DMS153 treated with DMSO at 0.1 percent for 48 hours (cell line): ENCODE measurements around the gene VPS72.
"Not testable (repeated sequence)": the region's sequence is repeated elsewhere in the genome, so short reads cannot be mapped to it uniquely, and the experiment has no call there.

Experiments used
- DNase-seq: peaks from one replicate; lab custom pipeline; 2025; ENCODE audit not compliant: unreplicated experiment; lab: John Stamatoyannopoulos, UW

VPS72 gene, protein sequence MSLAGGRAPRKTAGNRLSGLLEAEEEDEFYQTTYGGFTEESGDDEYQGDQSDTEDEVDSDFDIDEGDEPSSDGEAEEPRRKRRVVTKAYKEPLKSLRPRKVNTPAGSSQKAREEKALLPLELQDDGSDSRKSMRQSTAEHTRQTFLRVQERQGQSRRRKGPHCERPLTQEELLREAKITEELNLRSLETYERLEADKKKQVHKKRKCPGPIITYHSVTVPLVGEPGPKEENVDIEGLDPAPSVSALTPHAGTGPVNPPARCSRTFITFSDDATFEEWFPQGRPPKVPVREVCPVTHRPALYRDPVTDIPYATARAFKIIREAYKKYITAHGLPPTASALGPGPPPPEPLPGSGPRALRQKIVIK

DNA sequence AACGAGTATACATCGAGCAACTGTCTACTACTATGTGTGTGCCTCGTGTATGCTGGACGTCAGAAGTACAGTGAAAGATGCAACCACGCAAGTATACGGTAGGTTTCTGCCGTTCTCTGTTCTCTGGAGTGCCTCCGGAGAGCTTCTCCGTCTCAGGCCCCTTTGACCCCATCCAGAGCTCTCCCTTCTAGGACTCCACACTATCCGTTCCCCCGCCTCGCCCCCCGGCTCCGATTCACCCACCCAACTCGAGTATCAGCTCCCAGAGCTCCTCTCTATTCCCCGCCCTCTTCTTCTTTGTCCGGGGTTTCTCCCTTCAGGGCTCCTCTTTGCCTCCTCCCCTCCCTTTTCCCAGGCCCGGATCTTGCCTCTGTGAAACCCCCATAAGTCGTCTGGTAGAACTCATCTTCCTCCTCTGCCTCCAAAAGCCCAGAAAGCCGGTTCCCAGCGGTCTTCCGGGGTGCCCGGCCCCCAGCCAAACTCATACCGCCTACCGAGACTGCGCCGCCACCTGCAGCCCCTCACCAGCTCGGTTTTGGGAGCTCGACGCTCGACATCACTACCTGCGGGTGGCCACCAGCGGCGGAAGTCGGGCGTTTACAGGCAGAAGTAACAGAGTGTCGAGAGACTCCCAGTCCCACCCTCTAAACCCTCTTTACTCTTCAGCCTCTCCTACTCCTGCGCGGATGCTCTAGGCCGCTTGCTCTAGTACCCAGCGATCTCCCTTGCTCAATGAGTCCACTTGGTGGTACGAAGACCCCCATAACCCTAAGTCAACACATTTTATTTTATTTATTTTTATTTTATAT is at the start of gene VPS72:
VPS72 (minus strand) TSS at position 561 of the 809 bp plus-strand sequence; CDS start at position 485, 76 bp downstream.
- DNase-seq, result peak; percentile 94

DNA sequence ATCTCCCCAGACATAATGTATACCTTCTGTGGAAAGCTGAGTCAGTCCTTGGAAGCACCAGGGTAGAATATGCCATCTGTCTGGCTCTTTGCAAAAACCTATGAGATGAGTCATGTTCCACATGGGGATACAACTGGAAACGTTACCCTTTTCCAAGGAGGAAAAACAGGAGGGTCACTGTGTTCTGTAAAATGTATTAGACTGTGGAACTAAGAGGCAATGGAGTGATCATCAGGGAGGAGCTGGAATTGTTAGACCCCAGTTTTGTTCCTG is 48.4 kb upstream of the VPS72 start:
- no peak for DNase-seq

DNA sequence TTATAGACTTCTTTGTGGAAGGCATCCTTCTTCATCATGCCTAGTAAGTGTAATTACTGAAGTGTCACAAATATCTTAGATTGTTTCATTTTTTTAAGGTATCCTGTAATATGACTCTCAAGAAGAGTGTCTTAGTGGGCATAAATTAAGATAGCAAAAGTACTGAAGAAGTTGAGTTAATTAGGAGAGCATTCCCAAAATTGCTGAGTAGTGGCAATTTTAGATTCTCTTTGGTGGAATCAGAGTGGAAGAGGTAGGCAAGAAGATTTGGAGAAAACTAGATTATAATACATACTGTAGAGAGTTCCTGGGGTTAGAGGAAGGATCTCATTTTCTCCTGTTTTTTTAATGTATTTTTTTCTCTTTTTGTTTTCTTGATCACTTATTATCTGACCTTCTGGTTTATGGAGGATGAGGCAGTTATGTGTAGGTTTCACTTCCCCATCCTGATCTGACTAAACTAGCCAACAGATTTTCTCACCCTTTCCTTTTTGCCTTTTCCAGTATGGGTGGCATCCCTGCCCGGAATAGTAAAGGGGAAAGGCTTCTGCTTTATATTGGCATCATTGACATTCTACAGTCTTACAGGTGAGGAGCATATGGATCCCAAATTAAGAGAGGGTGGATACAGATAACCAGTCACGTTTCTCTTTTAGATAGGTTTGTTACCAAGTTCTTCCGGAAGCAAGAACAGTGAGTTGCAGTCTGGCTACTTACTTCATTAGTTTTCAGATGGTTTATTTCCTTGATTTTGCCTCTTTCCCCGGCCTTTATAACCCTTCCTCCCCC is 47.9 kb upstream of the VPS72 start:
- no peak for DNase-seq

DNA sequence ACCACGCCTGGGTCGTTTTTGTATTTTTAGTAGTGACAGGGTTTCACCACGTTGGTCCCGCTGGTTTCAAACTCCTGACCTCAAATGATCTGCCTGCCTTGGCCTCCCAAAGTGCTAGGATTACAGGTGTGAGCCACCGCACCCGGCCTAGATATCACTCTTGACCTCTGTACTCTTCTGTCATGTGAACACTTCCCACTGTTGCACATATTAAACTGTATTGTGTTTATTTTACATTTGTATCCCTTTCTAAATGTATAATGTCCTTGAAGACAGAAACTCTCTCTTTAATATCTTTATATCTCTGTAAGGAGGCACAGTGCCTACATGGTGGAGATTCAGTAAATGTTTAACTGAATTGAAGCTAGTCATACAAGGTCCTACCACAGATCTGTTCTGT is 45.2 kb upstream of the VPS72 start:
- DNase-seq, result no peak

DNA sequence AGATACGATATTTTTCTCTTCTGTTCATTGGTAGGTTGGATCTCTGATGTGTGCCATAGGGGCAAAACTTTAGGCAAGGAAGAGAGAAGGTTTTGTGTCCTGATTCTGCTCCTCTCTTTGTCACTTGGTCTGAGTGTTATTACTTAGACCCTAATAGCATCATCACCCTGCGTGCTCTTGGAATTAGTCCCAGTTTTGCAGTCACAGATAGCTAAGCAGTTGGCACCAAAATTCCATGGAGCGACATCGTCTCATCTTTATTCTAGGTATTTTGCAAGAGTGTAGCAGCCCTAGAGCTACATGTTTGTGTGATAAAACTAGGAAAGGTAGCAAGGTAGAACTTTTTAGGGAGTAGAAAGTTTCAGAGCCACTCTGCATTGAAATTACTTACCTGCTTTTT is 32.1 kb upstream of the VPS72 start:
- no peak for DNase-seq

DNA sequence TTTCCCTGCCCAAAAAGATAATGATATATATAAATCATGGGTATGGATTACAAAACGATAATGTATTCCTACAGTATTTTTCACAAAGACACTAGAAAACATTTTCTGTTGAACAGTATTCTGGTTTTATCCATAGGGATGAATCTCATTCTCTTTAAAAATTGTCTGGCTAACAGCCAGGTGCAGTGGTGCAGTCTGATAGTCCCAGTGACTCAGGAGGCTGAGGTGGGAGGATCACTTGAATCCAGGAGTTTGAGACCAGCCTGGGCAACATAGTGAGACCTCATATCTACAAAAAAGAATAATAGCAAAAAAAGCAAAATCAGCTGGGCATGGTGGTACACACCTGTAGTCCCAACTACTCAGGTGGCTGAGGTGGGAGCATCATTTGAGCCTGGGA is 31.6 kb upstream of the VPS72 start:
- no peak for DNase-seq

DNA sequence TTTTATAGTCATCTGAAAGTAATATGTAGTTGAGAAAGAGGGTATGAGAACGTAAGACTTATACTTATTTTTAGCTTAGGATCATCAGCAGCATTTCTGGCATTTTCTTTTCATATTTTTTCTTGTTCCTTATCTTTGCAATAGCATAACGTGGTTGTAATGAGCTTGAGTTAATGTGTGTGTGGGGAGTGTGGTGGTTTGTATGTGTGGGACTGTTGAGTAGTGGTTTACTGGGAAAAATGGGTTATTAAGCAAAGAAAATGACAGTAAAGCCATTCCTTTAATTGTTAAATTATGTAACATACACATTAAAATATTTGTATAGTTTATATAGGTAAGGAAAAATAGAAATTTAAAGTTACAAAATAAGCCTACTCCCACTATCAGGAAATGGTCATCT is 23.6 kb upstream of the VPS72 start:
- no peak for DNase-seq

DNA sequence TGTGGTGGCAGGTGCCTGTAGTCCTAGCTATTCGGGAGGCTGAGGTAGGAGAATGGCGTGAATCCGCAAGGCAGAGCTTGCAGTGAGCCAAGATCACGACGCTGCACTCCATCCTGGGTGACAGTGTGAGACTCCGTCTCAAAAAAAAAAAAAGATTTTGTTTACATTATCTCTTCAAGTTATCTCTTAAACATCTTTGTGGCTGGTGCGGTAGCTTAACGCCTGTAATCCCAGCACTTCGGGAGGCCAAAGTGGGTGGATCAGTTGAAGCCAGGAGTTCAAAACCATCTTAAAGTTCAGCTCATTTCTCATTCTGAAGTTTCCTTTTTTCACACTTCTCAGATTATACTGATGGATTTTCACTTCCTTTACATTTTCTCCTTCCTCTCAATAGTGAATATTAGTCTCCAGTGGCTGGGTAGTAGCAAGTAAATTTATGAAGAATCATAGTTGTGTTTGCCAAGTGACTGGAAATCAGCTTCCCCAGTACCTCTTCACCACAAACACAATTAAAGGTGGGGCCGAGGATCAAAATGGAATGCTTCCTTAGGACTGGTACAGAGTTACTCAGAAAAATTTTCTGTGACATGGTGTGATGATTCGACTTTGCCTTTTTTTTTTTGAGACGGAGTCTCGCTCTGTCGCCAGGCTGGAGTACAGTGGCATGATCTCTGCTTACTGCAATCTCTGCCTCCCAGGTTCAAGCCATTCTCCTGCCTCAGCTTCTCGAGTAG is 22.1 kb upstream of the VPS72 start:
- no peak for DNase-seq

DNA sequence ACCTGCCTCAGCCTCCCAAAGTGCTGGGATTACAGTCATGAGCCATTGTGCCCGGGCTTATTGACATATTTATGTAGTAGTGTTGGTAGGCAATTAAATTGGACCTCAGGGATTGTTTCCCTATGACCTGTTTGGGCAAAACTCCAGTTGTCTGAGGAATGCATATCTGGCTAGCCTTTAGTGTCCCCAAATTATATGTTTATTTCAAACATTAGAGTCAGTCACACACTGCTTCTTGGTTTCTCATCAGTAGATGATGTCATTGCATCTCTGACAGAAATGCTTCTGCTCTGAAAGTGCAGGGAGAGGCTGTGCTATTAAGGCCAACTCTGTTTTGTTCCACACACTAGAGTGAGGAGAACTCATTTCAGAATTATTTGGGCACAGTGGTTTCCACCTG is 20.8 kb upstream of the VPS72 start:
- no peak for DNase-seq

DNA sequence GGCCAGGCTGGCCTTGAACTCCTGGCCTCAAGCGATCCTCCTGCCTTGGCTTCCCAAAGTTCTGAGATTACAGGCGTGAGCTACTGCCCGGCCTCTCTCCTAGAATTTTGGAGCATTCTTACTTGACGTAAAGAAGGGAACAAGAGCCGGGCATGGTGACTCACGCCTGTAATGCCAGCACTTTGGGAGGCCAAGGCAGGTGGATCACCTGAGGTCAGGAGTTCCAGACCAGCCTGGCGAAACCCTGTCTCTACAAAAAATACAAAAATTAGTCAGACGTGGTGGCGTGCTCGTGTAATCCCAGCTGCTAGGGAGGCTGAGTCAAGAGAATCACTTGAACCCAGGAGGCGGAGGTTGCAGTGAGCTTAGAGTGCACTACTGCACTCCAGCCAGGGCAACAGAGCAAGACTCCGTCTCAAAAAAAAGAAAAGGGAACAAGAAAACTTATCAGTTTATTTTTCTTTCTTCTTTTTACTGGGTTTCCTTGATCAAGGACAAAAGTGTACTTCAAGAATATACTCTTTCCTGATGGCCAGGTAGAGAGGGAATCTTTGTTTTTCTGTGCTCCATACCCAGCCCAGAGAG is 15.5 kb upstream of the VPS72 start:
- DNase-seq, result not testable (repeated sequence)

DNA sequence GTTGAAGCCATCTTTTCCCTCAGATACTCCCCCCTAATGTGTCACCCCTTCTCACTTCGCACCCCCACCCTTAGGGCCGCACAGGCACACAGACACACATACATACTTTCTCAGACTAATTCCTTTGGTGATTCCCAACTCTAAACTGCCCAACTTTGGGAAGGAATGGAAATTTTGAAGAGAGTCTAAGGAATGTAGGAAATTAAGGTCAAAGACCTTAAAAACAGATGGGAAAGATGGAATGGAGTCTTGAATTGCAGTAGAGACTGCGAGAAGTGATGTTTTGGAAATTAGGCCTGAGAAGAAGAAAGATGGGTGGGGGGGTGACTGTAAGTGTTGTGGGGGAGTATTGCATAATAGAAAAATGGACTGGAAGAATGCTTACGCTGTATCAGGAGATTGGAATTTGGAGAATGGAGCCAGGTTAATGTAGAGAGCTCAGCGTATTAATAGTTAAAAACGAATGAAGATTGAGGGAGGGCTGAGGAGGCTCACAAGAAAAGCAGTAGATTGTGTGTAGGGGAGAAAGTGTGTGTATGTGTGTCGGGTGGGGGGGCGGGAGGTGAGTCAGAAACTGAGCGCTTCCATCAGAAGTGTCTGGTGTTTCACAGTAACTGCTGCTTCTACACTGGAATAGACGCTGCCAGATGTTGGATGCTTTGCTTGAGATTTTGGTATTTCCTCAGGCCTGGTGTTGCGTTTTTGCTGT is 10.0 kb upstream of the VPS72 start:
- DNase-seq, result no peak

DNA sequence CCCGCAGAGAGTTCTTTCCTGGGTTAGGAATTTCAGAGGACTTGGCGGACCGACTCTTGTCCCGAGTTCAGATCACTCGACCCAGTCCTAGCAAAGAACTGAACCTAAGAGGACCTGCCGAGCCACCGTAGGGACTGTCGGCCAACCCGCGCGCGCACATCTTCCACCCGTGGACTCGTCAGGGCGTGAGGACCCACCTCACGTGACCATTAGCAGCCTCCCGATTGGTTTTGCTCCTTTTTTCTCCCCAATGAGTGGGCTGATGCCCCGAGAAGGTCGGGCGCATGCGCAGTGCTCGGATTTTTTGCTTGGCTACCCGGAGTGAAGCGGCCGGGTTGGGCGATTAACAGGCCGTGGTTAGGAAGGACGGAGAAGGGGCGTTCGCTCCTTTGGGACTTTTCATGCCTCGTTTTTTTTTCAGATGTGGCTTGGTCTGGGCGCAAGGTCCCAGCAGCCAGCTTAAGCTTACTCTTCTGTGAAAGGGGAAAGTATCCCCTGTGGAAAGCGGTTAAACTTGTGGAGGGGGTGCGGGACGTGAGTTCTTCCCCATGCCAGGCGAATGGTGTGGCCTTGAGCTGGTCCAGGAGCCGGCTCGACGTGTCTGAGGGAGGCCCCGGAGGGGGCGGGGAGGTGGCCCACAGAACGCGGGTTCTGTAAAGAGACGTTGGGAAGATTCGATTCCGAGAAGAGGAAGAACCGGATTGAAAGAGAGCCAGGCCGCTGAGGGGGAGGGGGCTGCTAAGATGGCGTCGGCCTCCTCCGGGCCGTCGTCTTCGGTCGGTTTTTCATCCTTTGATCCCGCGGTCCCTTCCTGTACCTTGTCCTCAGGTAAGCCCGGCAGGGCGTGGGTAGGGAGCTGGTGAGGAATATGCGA is 8.5 kb upstream of the VPS72 start, which contains the start of gene PIP5K1A:
PIP5K1A (plus strand) TSS at position 299 of the 874 bp plus-strand sequence; CDS start at position 744, 445 bp downstream.
- DNase-seq, result peak; percentile 99

DNA sequence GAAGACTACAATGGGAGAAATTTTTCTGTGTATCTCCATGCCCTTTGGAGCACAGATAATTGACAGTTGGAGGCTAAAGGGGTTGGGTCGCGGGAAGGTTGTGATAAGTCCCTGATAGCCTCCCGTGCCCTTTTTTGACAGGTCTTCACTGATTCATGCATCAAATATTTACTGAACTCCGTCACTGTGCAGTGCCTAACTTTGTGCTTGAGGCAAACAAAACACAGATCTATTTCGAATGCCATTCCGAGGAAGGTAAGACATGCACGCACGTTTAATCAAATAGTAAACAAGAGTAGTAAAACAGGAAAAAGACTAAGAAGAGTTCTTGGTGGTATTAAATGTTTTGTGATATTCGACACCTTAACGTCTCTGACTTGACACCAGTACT is 7.9 kb upstream of the VPS72 start:
- peak; percentile 53 for DNase-seq

DNA sequence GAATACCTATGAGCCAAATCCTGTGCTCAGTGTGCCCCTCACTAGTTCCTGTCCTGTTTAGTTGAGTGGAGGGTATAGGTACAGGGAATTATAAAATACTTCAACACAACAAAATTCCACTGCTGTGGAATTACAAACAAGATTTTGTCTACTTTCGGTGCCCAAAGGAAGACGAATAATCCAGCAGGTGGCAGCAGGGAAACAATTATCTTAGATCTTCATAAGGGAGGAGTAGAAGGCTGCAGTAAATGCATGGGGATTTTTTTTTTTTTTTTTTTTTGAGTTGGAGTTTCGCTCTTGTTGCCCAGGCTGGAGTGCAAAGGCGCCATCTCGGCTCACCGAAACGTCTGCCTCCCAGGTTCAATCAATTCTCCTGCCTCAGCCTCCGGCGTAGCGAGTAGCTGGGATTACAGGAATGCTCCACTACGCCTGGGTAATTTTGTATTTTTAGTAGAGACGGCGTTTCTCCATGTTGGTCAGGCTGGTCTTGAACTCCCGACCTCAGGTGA is 6.3 kb upstream of the VPS72 start:
- DNase-seq, result peak; percentile 90

DNA sequence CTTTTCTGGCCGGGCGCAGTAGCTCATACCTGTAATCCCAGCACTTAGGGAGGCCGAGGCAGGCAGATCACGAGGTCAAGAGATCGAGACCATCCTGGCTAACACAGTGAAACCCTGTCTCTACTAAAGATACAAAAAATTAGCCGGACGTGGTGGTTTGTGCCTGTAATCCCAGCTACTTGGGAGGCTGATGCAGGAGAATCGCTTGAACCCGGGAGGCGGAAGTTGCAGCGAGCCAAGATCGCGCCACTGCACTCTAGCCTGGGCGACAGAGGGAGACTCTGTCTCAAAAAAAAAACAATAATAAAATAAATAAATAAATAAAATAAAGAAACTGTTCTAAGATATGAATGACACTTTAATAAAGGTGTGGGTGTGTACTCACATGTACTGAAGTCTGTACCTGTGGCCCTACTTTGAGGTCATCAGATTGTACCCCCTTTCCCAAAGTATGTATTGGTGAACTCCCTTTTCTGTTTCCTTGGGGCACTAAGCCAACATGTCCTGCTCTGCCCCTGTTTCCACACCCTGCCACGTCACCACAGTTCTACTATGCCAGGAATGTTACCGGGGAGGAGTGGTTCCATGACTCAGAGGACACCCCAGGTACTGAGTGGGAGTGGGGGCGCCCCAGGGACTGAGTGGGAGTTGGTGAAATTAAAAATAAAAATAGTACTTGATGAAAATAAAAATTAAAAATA is 5.0 kb upstream of the VPS72 start:
- DNase-seq, result not testable (repeated sequence)

DNA sequence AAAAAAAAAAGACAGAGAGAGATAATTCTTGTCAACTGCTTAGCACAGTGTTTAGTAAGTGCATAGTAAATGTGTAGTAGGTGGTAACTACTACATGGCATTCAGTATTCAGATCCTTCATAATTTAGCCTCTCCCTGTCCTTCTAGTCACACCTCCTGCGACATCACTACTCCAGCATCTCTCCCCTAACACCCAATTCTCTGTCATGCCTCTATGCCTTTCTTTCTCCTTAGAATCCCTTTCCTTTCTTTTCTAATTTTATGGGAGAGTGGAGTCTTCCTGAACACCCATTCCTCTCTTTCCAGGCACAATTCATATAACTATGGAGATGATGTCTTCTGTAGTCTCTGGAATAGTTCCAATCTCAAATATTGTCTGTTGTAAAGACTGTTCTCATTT is 3.9 kb upstream of the VPS72 start:
- DNase-seq, result no peak

DNA sequence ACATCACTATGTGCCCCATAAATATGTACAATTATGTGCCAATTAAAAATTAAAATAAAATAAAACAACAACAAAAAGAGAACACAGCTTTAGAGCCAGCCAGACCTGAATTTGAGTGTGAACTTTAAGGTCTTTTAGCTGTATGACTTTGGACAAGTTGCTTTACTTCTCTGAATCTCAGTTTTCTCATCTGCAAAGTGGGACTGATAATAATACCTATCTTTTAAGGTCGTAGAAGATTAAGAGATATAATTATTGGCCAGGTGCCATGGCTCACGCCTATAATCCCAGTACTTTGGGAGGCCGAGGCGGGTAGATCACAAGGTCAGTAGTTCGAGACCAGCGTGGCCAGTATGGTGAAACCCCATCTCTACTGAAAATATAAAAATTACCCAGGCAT is 3.3 kb upstream of the VPS72 start:
- no peak for DNase-seq

DNA sequence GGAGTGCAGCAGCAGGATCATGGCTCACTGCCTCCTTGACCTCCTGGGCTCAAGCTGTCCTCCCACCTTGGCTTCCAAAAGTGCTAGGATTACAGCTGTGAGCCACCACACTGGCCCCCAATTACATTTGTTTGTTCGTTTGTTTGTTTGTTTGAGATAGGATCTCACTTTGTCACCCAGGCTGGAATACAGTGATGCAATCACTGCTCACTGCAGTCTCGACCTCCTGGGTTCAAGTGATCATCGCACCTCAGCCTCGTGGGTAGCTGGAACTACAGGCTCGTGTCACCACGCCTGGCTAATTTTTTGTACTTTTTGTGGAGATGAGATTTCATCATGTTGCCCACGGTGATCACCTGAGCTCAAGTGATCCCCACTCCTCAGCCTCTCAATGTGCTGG is 2.0 kb upstream of the VPS72 start:
- DNase-seq, result no peak
